Effector CD4-positive, alpha-beta T cell (primary cell): ENCODE measurements around the gene SAMD4A.

Experiments
- DNase-seq: peaks from one replicate; pipeline ENCODE4 v3.0.0-alpha.2; 2020

SAMD4A gene

DNA sequence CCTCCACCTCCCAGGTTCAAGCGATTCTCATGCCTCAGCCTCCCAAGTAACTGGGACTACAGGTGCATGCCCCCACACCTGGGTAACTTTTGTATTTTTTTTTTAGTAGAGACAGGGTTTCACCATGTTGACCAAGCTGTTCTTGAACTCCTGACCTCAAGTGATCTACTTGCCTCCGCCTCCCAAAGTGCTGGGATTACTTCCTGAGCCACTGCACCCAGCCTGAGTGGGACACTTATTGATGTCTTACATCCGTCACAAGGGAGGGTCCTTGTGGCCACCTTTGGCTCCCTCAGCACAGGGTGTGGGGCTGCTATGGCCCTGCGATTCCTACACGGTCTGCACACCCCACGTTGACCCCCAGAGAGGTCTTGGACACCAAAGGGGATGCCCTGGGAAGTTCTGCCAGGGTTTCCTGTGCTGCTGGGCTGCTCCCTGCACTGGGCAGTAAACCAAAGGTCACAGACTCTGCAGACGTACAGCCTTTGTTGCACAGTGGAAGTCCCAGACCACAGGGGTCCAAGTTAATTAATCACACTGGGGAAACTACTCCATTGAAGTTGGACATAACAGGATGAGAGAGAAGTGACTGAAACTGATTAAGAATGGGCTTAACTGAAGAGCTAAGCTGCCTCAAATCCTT, 95.7 kb downstream of the SAMD4A start:
- no peak for DNase-seq

- no peak for DNase-seq
These were observed 98.0 kb downstream of the SAMD4A start for GRCh38 chr14:54664961-54665360.

- DNase-seq: no peak
These were observed 99.0 kb downstream of the SAMD4A start for GRCh38 chr14:54665946-54666345.

DNA sequence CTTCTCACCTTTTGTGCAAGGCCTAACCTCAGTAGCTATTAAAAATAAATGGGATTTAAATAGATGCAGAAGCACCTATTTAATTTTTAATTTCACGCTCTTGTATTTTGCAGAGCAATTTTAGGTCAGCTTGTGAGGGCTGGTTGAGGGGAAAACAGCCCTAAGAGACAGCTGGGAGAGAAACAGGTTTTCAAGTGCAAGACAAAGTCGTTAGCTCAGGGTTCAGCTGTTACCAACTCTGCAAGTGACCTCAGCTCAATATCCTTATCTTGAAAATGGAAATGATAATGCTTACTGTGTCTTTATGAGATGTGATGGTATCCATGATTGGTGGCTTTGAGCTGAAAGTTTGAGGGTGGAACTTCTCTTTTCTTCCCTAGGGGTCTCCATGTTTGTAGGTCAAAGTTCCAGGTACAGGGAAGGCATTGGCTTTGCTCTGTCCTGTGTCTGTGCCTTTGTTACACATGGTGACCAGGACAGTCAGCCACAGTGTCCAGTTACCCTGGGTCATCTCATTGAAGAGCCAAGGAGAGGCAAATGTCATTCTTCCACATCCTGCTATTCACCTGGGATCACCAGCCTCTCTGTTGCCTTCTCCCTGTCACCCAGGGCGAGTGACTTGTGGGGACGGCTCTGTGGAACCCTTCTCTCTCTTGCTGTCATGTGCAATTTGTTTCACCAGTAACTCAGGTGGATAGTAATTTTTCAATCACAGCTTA, 100.3 kb downstream of the SAMD4A start:
- DNase-seq: no peak

DNA sequence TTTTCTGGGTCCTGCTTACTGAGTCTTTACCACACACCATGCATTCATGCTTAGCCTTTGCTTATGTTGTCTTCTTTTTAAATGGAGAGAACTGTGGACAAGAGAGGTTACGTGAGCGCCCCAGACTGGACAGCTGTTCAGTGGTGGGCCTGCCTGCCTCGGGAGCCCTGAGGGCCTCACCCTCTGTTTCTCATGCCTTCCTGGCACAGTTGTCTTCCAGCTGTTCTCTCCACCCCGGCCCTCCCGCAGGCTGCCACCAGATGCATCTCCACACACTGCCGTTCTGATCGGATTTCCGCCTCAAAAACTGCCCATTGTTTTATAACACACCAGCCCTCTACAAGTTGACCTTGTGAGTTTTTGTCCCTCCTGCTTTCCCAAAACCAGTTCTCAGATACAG, 100.8 kb downstream of the SAMD4A start:
- no peak for DNase-seq

DNA sequence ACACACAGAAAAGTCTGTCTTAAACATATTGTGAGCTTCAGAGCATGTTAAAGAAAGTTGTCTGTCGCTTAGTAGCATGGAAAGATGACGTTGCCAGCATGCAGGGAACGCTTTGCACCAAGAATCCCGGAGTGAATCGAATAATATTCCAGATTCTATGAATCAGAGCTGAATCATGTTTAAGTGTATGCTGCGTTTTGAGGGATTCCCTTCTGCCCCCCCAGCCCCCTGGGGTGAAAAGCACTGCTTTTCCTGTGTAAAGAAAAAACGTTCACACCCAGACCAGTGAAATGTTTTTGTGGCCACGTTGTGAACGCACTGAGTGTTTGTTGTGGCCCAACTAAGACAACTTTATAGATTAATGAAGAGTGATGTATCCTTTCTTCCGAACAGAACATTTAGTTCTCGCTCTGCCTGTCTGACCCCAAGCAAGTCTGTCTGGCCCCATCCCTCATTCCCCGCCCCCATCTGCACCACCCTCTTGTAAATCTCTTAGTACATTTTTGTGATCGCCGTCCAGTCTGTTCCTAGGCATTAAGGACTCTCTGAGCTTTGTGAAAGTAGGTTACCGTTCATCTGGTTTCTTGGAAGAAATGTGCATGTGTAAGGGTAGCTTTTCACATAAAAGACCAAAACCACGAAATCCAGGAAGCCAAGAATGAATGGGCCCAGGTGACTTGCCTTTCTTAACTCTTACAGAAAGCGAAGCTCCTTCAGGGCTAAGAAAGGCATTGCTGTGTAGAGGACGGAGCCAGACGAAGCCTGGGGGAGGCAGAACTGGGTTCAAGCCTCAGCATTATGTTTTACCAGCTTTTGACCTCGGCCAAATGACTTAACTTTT, 103.0 kb downstream of the SAMD4A start:
- DNase-seq: no peak

GRCh38 chr14:54671537-54671936, 104.6 kb downstream of the SAMD4A start:
- DNase-seq: no peak

DNA sequence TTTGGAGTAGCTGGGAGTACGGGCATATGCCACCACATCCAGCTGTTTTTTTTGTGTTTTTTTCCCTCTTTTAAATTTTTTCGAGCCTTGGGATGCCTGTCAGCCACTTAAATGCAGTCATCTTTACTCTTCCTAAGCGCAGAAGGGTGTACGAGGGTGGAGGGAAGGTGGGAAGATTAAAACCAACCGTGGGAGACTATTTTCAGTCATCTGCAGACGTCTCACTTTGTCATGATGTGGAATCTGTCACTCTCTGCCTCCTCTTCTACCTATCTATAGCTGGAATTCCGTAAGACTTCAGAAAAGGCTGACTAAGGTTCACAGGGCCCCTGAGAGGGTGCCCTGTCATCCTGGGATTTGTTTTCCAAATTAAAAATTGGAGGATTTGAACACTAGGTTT, 105.3 kb downstream of the SAMD4A start:
- DNase-seq: no peak

GRCh38 chr14:54672688-54673087, 105.8 kb downstream of the SAMD4A start:
- no peak for DNase-seq

- no peak for DNase-seq
These were observed 106.5 kb downstream of the SAMD4A start for GRCh38 chr14:54673193-54674045.

DNA sequence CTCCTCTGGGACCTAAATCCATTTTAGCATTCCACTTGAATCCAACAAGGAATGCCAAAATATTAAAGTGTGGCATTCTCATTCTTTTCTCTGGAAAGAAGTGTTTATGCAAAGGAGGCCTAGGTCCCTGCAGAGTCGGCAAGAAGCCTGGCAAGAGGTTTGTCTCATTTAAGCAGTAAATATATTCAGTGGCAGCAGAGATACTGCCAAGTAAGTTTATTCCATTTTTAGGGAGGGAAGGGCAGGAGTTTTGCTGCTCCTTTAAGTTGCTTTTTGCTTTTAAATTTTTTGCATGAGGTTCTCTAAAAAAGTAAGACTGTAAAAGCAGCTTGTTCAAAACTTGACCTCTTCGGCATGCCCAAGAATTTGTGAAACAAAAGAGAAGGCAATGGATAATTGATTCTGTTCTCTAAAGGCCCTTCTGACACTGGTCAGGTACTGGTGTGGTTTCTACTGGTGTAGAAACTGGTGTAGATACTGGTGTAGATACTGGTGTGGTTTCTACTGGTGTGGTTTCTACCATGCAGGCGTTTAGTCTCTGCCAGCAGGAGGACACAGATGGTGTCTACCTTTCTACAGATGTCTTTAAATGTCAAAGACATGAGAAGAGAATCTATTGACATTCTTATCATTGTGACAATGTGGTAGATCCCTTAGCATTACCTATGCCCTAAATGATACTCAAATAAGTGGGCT, 107.3 kb downstream of the SAMD4A start:
- no peak for DNase-seq

DNA sequence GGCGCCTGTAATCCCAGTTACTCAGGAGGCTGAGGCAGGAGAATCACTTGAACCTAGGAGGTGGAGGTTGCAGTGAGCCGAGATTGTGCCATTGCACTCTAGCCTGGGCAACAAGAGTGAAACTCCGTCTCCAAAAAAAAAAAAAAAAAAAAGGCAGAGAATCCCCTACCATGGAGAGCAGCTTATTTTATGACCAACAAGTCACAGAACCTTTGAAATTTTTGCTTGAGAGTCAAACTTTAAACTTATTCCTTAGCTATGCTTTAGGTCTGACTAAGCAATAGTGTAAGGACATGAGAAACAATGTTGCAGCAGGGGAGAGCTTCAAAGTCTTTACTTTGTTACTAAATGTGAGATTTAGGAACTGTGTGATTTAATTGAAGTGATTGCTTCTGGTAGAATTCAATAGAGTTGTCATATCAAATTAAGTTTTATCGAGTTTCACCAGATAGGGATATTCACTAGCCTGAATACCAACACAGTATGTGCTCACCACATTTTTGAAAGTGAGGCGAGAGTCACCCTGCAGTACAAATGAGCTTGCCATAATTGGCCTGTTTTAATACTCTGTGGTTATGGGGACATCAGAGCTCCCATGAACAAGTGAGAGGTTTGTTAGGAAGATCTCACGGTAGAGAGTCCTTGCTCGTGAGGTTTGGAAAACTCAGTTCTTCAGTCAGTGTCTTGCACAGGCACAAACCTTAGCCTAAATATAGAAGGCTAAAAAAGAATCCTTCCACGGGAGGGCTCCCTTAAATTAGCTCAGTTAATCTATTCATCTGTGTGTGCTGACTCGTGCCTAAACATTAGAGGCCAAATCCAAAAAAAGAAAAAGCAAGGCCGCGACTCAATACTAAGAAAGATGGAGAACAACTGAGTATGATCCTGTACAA, 108.6 kb downstream of the SAMD4A start:
- no peak for DNase-seq

GRCh38 chr14:54676812-54677708, 110.1 kb downstream of the SAMD4A start:
- DNase-seq: no peak

GRCh38 chr14:54680651-54681050, 113.7 kb downstream of the SAMD4A start:
- DNase-seq: no peak

GRCh38 chr14:54681811-54682261, 114.9 kb downstream of the SAMD4A start:
- DNase-seq: no peak

DNA sequence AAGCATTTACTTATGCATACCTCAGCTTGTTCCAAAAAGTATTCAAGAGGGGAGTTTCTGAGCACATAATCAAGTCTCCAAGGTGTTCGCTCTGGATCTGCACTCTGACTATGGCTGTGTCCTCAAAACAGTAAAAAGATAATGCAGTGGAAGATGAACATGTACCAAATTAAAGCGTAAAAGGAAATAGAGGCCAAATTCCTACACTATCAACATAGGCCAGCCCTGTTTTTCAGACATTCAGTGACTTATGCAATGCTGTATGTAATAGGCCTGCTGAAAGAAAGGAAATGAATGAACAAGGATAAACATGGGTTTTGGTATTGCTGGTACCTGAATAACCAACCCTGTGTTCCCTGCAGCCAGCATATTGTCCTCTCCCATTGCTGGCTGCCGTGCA, 115.7 kb downstream of the SAMD4A start:
- DNase-seq: no peak

- no peak for DNase-seq
These were observed 117.2 kb downstream of the SAMD4A start for GRCh38 chr14:54683882-54684794.

DNA sequence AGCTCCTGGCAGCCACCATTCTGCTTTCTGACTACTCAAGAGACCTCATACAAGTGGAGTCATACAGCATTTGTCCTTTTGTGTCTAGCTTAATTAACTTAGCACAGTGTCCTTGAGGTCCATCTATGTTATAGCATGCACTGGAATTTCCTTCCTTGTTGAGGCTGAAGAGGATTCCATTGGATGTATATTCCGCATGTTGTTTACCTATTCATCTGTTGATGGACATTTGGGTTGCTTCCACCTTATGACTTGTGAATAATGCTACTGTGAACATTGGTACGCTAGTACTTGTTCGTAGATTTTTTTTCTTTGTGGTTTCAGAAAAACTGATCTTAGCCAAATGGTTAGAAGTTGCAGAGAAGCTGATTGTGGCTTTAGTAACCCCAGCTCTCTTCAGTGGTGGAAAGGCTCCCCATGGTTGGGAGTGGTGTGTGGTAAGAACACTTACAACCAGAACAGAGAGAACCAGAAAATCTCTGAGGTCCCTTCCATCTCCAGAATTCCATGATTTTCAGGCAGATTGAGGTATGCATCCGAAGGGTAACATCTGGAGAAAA, 118.4 kb downstream of the SAMD4A start:
- DNase-seq: no peak
